BLaER1 treated with 17β-estradiol and CSF1 and Interleukin-3, amounts not matched to agents 10 nM and 100 nM (cell line): ENCODE measurements around the gene DMRT1.

ENCODE experiments used
- H3K27ac ChIP-seq, 11 experiments: shearing (Covaris generic); formaldehyde crosslinking; 2 replicates each; pipeline ENCODE4 v1.8.1; 2022
- H3K27me3 ChIP-seq, 11 experiments: shearing (Covaris generic); formaldehyde crosslinking; 2 replicates each; pipeline ENCODE4 v1.8.1; 2022
- H3K36me3 ChIP-seq, 11 experiments: shearing (Covaris generic); formaldehyde crosslinking; 2 replicates each; pipeline ENCODE4 v1.8.1; 2022
- H3K4me1 ChIP-seq, 10 experiments: shearing (Covaris generic); formaldehyde crosslinking; 2 replicates each; pipeline ENCODE4 v1.8.1; 2022
- H3K4me2 ChIP-seq, 11 experiments: shearing (Covaris generic); formaldehyde crosslinking; 2 replicates each; pipeline ENCODE4 v1.8.1; 2022
- H3K4me3 ChIP-seq, 10 experiments: shearing (Covaris generic); formaldehyde crosslinking; 2 replicates each; pipeline ENCODE4 v1.8.1; 2022
- H3K9ac ChIP-seq, 11 experiments: shearing (Covaris generic); formaldehyde crosslinking; 2 replicates each; pipeline ENCODE4 v1.8.1; 2022
- H3K9me3 ChIP-seq, 11 experiments: shearing (Covaris generic); formaldehyde crosslinking; replicated peaks in 1 of 11; 2 replicates each; pipeline ENCODE4 v1.8.1; 2022
- H4K20me1 ChIP-seq, 11 experiments: shearing (Covaris generic); formaldehyde crosslinking; 2 replicates each; pipeline ENCODE4 v1.8.1; 2022
- Cebpa-rat ChIP-seq, 11 experiments: shearing (Covaris generic); IDR thresholded peaks; 2 replicates each; pipeline ENCODE4 v1.8.1; 2022

Gene DMRT1

DNA sequence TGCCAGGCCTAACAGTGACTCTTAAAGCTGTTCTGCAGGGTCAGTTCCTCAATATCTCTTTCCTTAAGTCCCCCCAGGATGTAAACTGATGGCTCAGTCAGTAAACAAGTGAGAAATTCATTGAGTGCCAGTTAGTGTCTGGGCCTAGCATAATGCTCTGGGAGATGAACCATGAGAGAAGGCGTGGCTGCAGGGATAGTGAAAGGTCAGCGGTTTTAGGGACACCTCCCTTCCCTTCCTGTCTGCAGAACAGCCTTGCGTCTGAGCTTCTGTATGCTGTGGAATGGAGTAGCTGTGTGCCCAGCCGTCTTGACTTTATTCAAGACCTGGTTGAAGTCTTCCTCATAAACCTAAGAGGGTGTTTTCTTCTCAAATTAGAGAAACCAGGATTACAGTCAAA lies 88.2 kb downstream of the DMRT1 start:
- Histone ChIP-seq H4K20me1 (no peaks in the 10 kb centered on the region), H3K36me3 (no peaks in the 10 kb centered on the region), H3K4me1 (peaks cover 0 to 8% (median 0%) of the 10 kb centered on the region in 10 experiments; a peak in 4 of 20 replicates), H3K27me3 (no peaks in the 10 kb centered on the region), H3K4me2 (peak overlapping the region in 2 of 11 experiments; percentile 41 to 50; a peak in 4 of 22 replicates), H3K27ac (no peak overlapping the region), H3K4me3 (no peak overlapping the region), H3K9me3 (no peaks in the 10 kb centered on the region), H3K9ac (no peak overlapping the region)
- TF ChIP-seq Cebpa-rat (IDR thresholded peaks at IDR 0.05): no peak

- Histone ChIP-seq H3K27ac (no peak overlapping the region), H3K4me3 (no peak overlapping the region), H3K9me3 (peaks cover 0 to 14% (median 10%) of the 10 kb centered on the region in 11 experiments; a peak in 18 of 22 replicates), H3K36me3 (no peaks in the 10 kb centered on the region), H3K4me1 (peaks cover 0 to 20% (median 0%) of the 10 kb centered on the region in 10 experiments; a peak in 6 of 20 replicates), H3K4me2 (no peak overlapping the region), H3K9ac (no peak overlapping the region), H3K27me3 (no peaks in the 10 kb centered on the region), H4K20me1 (no peaks in the 10 kb centered on the region)
- no peak for TF ChIP-seq Cebpa-rat (IDR thresholded peaks at IDR 0.05)
Measured at GRCh38 chr9:933356-933755, 91.9 kb downstream of the DMRT1 start.

DNA sequence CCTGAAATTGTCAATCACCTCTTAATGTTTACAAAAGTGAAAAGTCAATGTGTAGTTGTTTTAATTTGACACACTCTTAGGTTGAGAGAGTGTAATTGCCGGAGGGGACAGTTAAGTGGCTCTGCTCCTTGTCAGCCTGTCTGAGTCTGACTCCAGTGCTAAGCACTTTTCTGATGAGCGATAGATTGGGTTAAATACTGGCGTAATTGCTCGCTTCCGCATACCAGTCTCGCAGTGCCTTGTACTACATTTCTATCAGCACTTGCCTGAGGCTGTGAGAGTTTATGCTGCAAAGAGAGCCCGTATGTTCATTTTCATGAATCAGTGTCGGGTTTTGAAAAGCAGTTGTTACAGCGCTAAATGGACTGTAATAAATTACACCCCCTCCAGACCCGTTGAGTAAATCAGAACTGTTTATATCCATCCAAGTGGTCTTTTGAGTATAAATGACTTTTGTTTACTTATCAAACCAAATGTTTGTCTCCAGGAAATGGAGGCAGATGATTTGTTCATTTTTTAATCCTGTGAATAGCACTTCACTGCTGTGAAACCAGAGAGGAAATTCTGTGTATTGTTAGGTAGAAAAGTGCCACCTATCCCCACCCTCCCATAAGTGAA lies 94.0 kb downstream of the DMRT1 start:
- no peak overlapping the region for H3K4me2 ChIP-seq
- no peak for TF ChIP-seq Cebpa-rat (IDR thresholded peaks at IDR 0.05)
- H3K4me1 ChIP-seq: peaks cover 0 to 13% (median 0%) of the 10 kb centered on the region in 10 experiments; a peak in 5 of 20 replicates
- no peaks in the 10 kb centered on the region for H3K36me3 ChIP-seq
- no peaks in the 10 kb centered on the region for H4K20me1 ChIP-seq
- no peak overlapping the region for H3K4me3 ChIP-seq
- peaks cover 16 to 35% (median 29%) of the 10 kb centered on the region in 11 experiments for H3K9me3 ChIP-seq
- H3K27me3 ChIP-seq: no peaks in the 10 kb centered on the region
- no peak overlapping the region for H3K9ac ChIP-seq
- no peak overlapping the region for H3K27ac ChIP-seq

- H3K4me3 ChIP-seq: no peak overlapping the region
- H3K27ac ChIP-seq: no peak overlapping the region
- no peaks in the 10 kb centered on the region for H3K36me3 ChIP-seq
- peaks cover 16 to 31% (median 22%) of the 10 kb centered on the region in 11 experiments for H3K9me3 ChIP-seq
- H3K4me1 ChIP-seq: no peaks in the 10 kb centered on the region
- no peak overlapping the region for H3K9ac ChIP-seq
- TF ChIP-seq Cebpa-rat (IDR thresholded peaks at IDR 0.05): no peak
- no peak overlapping the region for H3K4me2 ChIP-seq
- H3K27me3 ChIP-seq: no peaks in the 10 kb centered on the region
- H4K20me1 ChIP-seq: no peaks in the 10 kb centered on the region
Measured at GRCh38 chr9:942805-943580, 101.5 kb downstream of the DMRT1 start.

DNA sequence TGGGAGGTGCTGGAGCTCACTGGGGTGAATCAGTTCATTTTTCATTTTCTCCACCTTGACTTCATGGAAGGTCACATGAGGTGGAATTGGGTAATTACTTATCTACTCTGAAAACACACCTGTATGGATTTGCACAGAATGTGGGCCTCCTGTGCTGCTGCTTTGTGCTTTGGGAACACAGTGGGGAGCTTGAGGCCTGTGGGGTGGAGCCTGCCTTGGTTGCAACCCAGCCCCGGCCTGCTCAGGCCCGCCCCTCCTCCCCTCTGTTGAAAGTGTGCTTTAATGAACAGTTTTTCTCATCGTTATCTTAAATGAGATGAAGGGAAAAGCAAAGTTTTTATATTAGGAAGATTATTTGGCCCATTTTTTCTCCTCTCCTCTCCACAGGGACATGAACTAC lies 106.5 kb downstream of the DMRT1 start:
- no peaks in the 10 kb centered on the region for H3K27me3 ChIP-seq
- TF ChIP-seq Cebpa-rat (IDR thresholded peaks at IDR 0.05): no peak

GRCh38 chr9:948497-948896 lies 107.0 kb downstream of the DMRT1 start:
- no peak for TF ChIP-seq Cebpa-rat (IDR thresholded peaks at IDR 0.05)
- Histone ChIP-seq H3K9ac (no peak overlapping the region), H3K4me2 (no peak overlapping the region), H3K4me1 (no peaks in the 10 kb centered on the region), H3K27me3 (no peaks in the 10 kb centered on the region), H3K9me3 (no peaks in the 10 kb centered on the region), H4K20me1 (no peaks in the 10 kb centered on the region), H3K4me3 (no peak overlapping the region), H3K36me3 (no peaks in the 10 kb centered on the region), H3K27ac (no peak overlapping the region)

More for the DNA sequence above, 106.5 kb downstream of the DMRT1 start:
- H3K4me2 ChIP-seq: no peak overlapping the region
- H3K4me1 ChIP-seq: no peaks in the 10 kb centered on the region
- H3K9me3 ChIP-seq: no peaks in the 10 kb centered on the region
- H3K27ac ChIP-seq: no peak overlapping the region
- no peaks in the 10 kb centered on the region for H4K20me1 ChIP-seq
- H3K4me3 ChIP-seq: no peak overlapping the region
- H3K36me3 ChIP-seq: no peaks in the 10 kb centered on the region
- H3K9ac ChIP-seq: no peak overlapping the region

DNA sequence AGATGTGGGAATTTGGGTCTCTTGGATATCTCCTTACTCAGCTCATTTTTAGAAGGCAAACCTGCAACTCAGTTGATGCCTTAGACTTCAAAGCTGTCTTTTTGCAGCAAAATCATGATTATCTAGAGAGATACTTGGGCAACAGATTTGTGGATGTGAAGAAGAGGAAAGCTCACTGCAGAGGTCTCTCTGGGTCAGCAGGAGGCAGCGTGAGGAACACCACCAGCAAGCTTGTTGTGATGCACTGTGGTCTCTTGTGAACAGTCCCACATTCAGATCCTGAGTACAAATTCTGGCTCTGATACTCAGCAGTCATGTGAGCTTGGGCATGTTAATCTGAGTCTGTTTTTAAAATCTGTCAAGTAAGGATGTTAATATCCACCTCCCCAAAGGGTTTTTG lies 108.6 kb downstream of the DMRT1 start:
- Histone ChIP-seq H4K20me1 (no peaks in the 10 kb centered on the region), H3K27me3 (no peaks in the 10 kb centered on the region), H3K9me3 (no peaks in the 10 kb centered on the region), H3K4me1 (no peaks in the 10 kb centered on the region), H3K4me2 (no peak overlapping the region), H3K9ac (no peak overlapping the region), H3K36me3 (no peaks in the 10 kb centered on the region), H3K27ac (no peak overlapping the region), H3K4me3 (no peak overlapping the region)
- TF ChIP-seq Cebpa-rat (IDR thresholded peaks at IDR 0.05): no peak

DNA sequence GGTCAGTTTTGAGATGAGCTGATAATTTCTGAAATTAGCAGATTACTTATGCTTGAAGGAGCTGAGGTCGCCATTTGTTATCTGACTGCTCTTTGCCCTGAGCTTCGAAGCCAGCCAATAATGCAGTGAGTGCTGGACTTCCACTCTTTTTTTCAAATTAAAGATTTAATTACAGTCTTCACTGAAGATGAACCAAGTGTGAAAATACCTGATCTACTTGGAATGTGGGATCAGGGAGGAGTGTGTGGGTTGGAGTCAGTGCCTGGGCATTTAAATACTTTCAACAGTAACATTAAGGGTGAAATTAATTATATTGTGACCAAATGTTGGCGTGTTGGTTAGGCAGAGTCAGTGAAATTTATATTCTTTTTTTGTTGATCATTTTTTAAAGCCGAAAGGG lies 111.0 kb downstream of the DMRT1 start:
- H3K36me3 ChIP-seq: no peaks in the 10 kb centered on the region
- no peak overlapping the region for H3K27ac ChIP-seq
- no peak overlapping the region for H3K4me2 ChIP-seq
- no peaks in the 10 kb centered on the region for H3K4me1 ChIP-seq
- no peaks in the 10 kb centered on the region for H3K27me3 ChIP-seq
- H4K20me1 ChIP-seq: no peaks in the 10 kb centered on the region
- H3K4me3 ChIP-seq: no peak overlapping the region
- no peak for TF ChIP-seq Cebpa-rat (IDR thresholded peaks at IDR 0.05)
- H3K9ac ChIP-seq: no peak overlapping the region
- H3K9me3 ChIP-seq: no peaks in the 10 kb centered on the region

DNA sequence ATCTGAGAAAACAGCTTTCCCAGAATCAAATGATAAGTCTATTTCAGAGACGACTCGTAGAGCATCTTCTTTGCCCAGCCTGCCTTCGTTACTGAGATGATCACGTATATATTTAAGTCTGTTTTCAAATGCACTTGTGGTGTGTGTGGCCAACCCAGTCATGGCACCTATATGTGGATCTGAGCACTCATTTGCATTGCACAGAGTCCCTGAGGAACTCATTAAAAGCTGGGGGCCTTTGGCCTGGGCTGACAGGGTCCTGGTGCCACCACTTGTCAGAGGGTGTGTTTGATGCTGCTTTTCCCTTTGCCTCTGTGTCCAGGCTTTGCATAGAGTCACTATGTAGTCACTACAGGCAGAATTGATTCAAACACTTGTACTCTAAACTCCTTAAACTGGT lies 117.6 kb downstream of the DMRT1 start:
- Histone ChIP-seq H3K9ac (no peak overlapping the region), H3K27me3 (no peaks in the 10 kb centered on the region), H3K36me3 (no peaks in the 10 kb centered on the region), H4K20me1 (no peaks in the 10 kb centered on the region), H3K4me3 (no peak overlapping the region), H3K4me2 (no peak overlapping the region), H3K27ac (no peak overlapping the region), H3K9me3 (no peaks in the 10 kb centered on the region), H3K4me1 (peaks cover 0 to 21% (median 10%) of the 10 kb centered on the region in 10 experiments; a peak in 14 of 20 replicates)
- no peak for TF ChIP-seq Cebpa-rat (IDR thresholded peaks at IDR 0.05)

- Histone ChIP-seq H3K9ac (no peak overlapping the region), H3K36me3 (no peaks in the 10 kb centered on the region), H3K4me3 (no peak overlapping the region), H3K27me3 (no peaks in the 10 kb centered on the region), H3K4me2 (no peak overlapping the region), H4K20me1 (no peaks in the 10 kb centered on the region), H3K9me3 (no peaks in the 10 kb centered on the region), H3K4me1 (peaks cover 0 to 29% (median 18%) of the 10 kb centered on the region in 10 experiments; a peak in 14 of 20 replicates), H3K27ac (no peak overlapping the region)
- TF ChIP-seq Cebpa-rat (IDR thresholded peaks at IDR 0.05): no peak
Measured at GRCh38 chr9:959914-960313, 118.4 kb downstream of the DMRT1 start.
